WTC11 (cell line): ENCODE data around the gene DEPDC4.

Experiments
- ATF3 ChIP-seq: sonication (generic); formaldehyde crosslinking; conservative IDR thresholded peaks from 2 replicates; pipeline ENCODE4 v1.8.1; 2022; ENCODE audit warnings: mild to moderate bottlenecking, missing genetic modification reagents
- CTCF ChIP-seq: fragments of 200-600 bp; IDR thresholded peaks from 2 replicates; pipeline ENCODE4 v1.8.0; 2022; ENCODE audit warnings: antibody characterized with exemption
- E2F4 ChIP-seq: sonication (generic); formaldehyde crosslinking; IDR thresholded peaks from 2 replicates; pipeline ENCODE4 v1.8.1; 2022; ENCODE audit warnings: low read depth, mild to moderate bottlenecking, moderate library complexity, missing genetic modification reagents, borderline replicate concordance
- ESRRA ChIP-seq: sonication (generic); formaldehyde crosslinking; IDR thresholded peaks from 2 replicates; pipeline ENCODE4 v1.8.1; 2022; ENCODE audit warnings: mild to moderate bottlenecking, missing genetic modification reagents, borderline replicate concordance
- ETV6 ChIP-seq: sonication (generic); formaldehyde crosslinking; IDR thresholded peaks from 2 replicates; pipeline ENCODE4 v1.8.1; 2022; ENCODE audit warnings: mild to moderate bottlenecking, missing genetic modification reagents
- FOXP4 ChIP-seq: sonication (generic); formaldehyde crosslinking; IDR thresholded peaks from 2 replicates; pipeline ENCODE4 v1.8.0; 2022; ENCODE audit warnings: mild to moderate bottlenecking, missing genetic modification reagents
- GTF2I ChIP-seq: fragments of 250-450 bp; sonication (Bioruptor Pico); conservative IDR thresholded peaks from 2 replicates; pipeline ENCODE4 v1.4.0; 2021; ENCODE audit warnings: mild to moderate bottlenecking
- NR3C1 ChIP-seq: sonication (generic); formaldehyde crosslinking; conservative IDR thresholded peaks from 2 replicates; pipeline ENCODE4 v1.8.1; 2023; ENCODE audit warnings: low read depth, mild to moderate bottlenecking, missing genetic modification reagents
- USF1 ChIP-seq: sonication (generic); formaldehyde crosslinking; IDR thresholded peaks from 2 replicates; pipeline ENCODE4 v1.8.0; 2022; ENCODE audit warnings: mild to moderate bottlenecking, missing genetic modification reagents
- ZNF532 ChIP-seq: fragments of 250-450 bp; sonication (Bioruptor Pico); IDR thresholded peaks from 2 replicates; pipeline ENCODE4 v1.9.0; 2021; ENCODE audit warnings: mild to moderate bottlenecking, borderline replicate concordance
- ZNF671 ChIP-seq: fragments of 250-450 bp; sonication (Bioruptor Pico); IDR thresholded peaks from 2 replicates; pipeline ENCODE4 v1.8.0; 2021; ENCODE audit warnings: mild to moderate bottlenecking

- TF ChIP-seq CTCF = no peak
- no peak for TF ChIP-seq ZNF671 (CRISPR knock-in tag)
- no peak for TF ChIP-seq ATF3
- no peak for TF ChIP-seq E2F4 (CRISPR knock-in tag)
- no peak for TF ChIP-seq ETV6 (CRISPR knock-in tag)
- TF ChIP-seq NR3C1 (CRISPR knock-in tag) = no peak
- TF ChIP-seq GTF2I (CRISPR knock-in tag) = no peak
- no peak for TF ChIP-seq ESRRA (CRISPR knock-in tag)
- TF ChIP-seq ZNF532 (CRISPR knock-in tag) = no peak
- TF ChIP-seq FOXP4 (CRISPR knock-in tag) = no peak
- no peak for TF ChIP-seq USF1 (CRISPR knock-in tag)
These were observed 13.4 kb downstream of the DEPDC4 start for GRCh38 chr12:100253437-100253836.
